MM.1S (cell line): ENCODE measurements around the gene ACAD9.

Source experiments
- EZH2 ChIP-seq: fragments of 300-600 bp; sonication (generic); optimal IDR thresholded peaks from 2 replicates; pipeline ENCODE3; 2017; ENCODE audit warnings: low read depth, mild to moderate bottlenecking, antibody characterized with exemption, low read length, mixed read lengths
- EZH2phosphoT487 ChIP-seq: fragments of 300-600 bp; sonication (generic); IDR thresholded peaks from 2 replicates; pipeline ENCODE4 v1.6.1; 2018; ENCODE audit warnings: antibody characterized with exemption, low read length
- TF ChIP-seq, protein P1 (sequence below): fragments of 300-600 bp; sonication (generic); IDR thresholded peaks from 2 replicates; pipeline ENCODE4 v1.5.1; 2016; ENCODE audit warnings: antibody characterized with exemption, low read length, mixed read lengths

DNA sequence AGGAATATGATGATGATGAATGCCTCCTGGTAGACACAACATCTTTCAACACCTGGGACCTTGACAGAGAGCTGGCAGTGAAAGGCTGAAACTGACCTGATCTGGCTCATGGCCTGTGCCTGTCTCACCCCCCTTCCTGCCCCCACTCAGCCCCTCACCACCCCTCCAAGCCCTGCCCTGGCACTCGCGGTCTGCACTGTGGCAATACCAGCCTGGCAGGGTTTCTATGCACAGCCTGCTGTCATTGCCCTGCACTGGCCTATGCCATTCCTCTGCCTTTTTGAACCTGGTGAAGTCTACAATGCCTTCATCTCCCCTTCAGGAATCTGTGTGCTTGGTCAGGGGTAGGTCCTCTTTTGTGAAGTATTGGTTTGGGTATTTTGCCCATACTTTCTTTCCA lies 56.5 kb downstream of the ACAD9 start:
- TF ChIP-seq, protein P1, sequence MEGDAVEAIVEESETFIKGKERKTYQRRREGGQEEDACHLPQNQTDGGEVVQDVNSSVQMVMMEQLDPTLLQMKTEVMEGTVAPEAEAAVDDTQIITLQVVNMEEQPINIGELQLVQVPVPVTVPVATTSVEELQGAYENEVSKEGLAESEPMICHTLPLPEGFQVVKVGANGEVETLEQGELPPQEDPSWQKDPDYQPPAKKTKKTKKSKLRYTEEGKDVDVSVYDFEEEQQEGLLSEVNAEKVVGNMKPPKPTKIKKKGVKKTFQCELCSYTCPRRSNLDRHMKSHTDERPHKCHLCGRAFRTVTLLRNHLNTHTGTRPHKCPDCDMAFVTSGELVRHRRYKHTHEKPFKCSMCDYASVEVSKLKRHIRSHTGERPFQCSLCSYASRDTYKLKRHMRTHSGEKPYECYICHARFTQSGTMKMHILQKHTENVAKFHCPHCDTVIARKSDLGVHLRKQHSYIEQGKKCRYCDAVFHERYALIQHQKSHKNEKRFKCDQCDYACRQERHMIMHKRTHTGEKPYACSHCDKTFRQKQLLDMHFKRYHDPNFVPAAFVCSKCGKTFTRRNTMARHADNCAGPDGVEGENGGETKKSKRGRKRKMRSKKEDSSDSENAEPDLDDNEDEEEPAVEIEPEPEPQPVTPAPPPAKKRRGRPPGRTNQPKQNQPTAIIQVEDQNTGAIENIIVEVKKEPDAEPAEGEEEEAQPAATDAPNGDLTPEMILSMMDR: no peak
- TF ChIP-seq EZH2phosphoT487 (no peak), EZH2 (no peak)
